IMR-90 (cell line): ENCODE results near the gene NR6A1. TPM values are rescaled to one million over a fixed set of nuclear protein-coding genes. Genes with fewer than 3 reads are reported as not detected.

Experiments
- ATAC-seq: fragments of 200-7000 bp; cut with Tn5 transposase; 2 replicates; pipeline ENCODE4 v1.9.1; 2020; ENCODE audit warnings: low read depth, mild to moderate bottlenecking, moderate library complexity
- BruUV-seq: library from RNA; stranded (reverse); fragments of 400-500 nt; replicated peaks from 2 replicates; lab custom pipeline; 2021; lab: Mats Ljungman, UMichigan
- CTCF ChIA-PET: fragments of 300-600 bp; formaldehyde crosslinking; extraction: SDS; loops from one replicate; lab custom pipeline; 2021; ENCODE audit warnings: antibody characterized with exemption; lab: Yijun Ruan, JAX
- POLR2A ChIA-PET: fragments of 300-600 bp; sonication (Branson Sonifier 250); formaldehyde crosslinking; loops from one replicate; lab custom pipeline; 2022; ENCODE audit warnings: antibody characterized with exemption; ENCODE audit not compliant: unreplicated experiment; lab: Charles Lee
- DNase-seq: peaks from one replicate; pipeline ENCODE4 v3.0.0; 2013
- H2AFZ ChIP-seq: replicated peaks from 2 replicates; pipeline ENCODE3; 2013; ENCODE audit warnings: low read length, mild to moderate bottlenecking; ENCODE audit not compliant: poor library complexity
- H2AK5ac ChIP-seq: 2 replicates; pipeline ENCODE4 v1.6.1; 2013; ENCODE audit warnings: low read depth, low read length, inconsistent platforms
- H2AK9ac ChIP-seq: replicated peaks from 2 replicates; pipeline ENCODE3; 2013; ENCODE audit warnings: mild to moderate bottlenecking, low read depth, low read length, moderate library complexity; ENCODE audit not compliant: poor library complexity
- H2BK120ac ChIP-seq: 2 replicates; pipeline ENCODE4 v1.6.1; 2013; ENCODE audit warnings: low read depth, low read length, inconsistent platforms
- H2BK15ac ChIP-seq: 3 replicates; pipeline ENCODE4 v1.6.1; 2013; ENCODE audit warnings: low read depth, low read length, inconsistent platforms
- H2BK20ac ChIP-seq: 2 replicates; pipeline ENCODE4 v1.6.1; 2013; ENCODE audit warnings: low read depth, mild to moderate bottlenecking, inconsistent platforms, low read length, moderate library complexity
- H2BK5ac ChIP-seq: 2 replicates; pipeline ENCODE4 v1.6.1; 2013; ENCODE audit warnings: mild to moderate bottlenecking, low read depth, low read length, inconsistent platforms; ENCODE audit not compliant: poor library complexity, severe bottlenecking
- H3K14ac ChIP-seq: replicated peaks from 2 replicates; pipeline ENCODE4 v1.6.1; 2013; ENCODE audit warnings: low read depth, low read length, inconsistent platforms
- H3K18ac ChIP-seq: 2 replicates; pipeline ENCODE4 v1.6.1; 2013; ENCODE audit warnings: low read depth, low read length, control low read depth
- H3K23ac ChIP-seq: 2 replicates; pipeline ENCODE4 v1.6.1; 2013; ENCODE audit warnings: low read depth, low read length, inconsistent platforms
- H3K27ac ChIP-seq: 2 replicates; pipeline ENCODE4 v1.5.1; 2013; ENCODE audit warnings: mild to moderate bottlenecking, control low read depth, low read length; ENCODE audit not compliant: insufficient read depth
- H3K27me3 ChIP-seq: 2 replicates; pipeline ENCODE4 v1.6.1; 2013; ENCODE audit warnings: low read length; ENCODE audit not compliant: control insufficient read depth, insufficient read depth
- H3K36me3 ChIP-seq: 2 replicates; pipeline ENCODE4 v1.6.1; 2013; ENCODE audit warnings: low read length, mixed read lengths; ENCODE audit not compliant: control insufficient read depth, insufficient read depth
- H3K4ac ChIP-seq: 2 replicates; pipeline ENCODE4 v1.6.1; 2013; ENCODE audit warnings: low read depth, low read length, inconsistent platforms
- H3K4me1 ChIP-seq: 2 replicates; pipeline ENCODE4 v1.6.1; 2013; ENCODE audit warnings: low read length, mixed read lengths; ENCODE audit not compliant: control insufficient read depth, insufficient read depth
- H3K4me2 ChIP-seq: 2 replicates; pipeline ENCODE4 v1.6.1; 2013; ENCODE audit warnings: low read depth, mild to moderate bottlenecking, control low read depth, low read length, moderate library complexity
- H3K4me3 ChIP-seq: 2 replicates; pipeline ENCODE4 v1.5.1; 2013; ENCODE audit warnings: low read depth, mild to moderate bottlenecking, control low read depth, low read length, moderate library complexity; ENCODE audit not compliant: insufficient read depth
- H3K56ac ChIP-seq: 2 replicates; pipeline ENCODE4 v1.6.1; 2013; ENCODE audit warnings: low read length, inconsistent platforms; ENCODE audit not compliant: insufficient read depth; ENCODE audit errors: extremely low read depth
- H3K79me1 ChIP-seq, 2 experiments: 2 replicates each; pipeline ENCODE4 v1.6.1; 2013; ENCODE audit warnings: low read length in 2 of 2, inconsistent platforms in 1 of 2, low read depth in 1 of 2
- H3K9ac ChIP-seq: 2 replicates; pipeline ENCODE4 v1.6.1; 2013; ENCODE audit warnings: low read depth, low read length, control low read depth
- H3K9me1 ChIP-seq: 2 replicates; pipeline ENCODE4 v1.6.1; 2013; ENCODE audit warnings: low read length, inconsistent platforms; ENCODE audit not compliant: insufficient read depth
- H3K9me3 ChIP-seq: 2 replicates; pipeline ENCODE4 v1.6.1; 2013; ENCODE audit warnings: low read length; ENCODE audit not compliant: control insufficient read depth, insufficient read depth
- H4K20me1 ChIP-seq: 2 replicates; pipeline ENCODE4 v1.6.1; 2013; ENCODE audit warnings: low read length, inconsistent platforms; ENCODE audit not compliant: insufficient read depth
- H4K5ac ChIP-seq: 2 replicates; pipeline ENCODE4 v1.6.1; 2013; ENCODE audit warnings: mild to moderate bottlenecking, low read depth, low read length, control low read depth
- H4K8ac ChIP-seq, 2 experiments: 2 replicates each; pipeline ENCODE4 v1.6.1; 2013; ENCODE audit warnings: low read depth in 2 of 2, low read length in 2 of 2, control low read depth in 1 of 2, inconsistent platforms in 1 of 2
- H4K91ac ChIP-seq: 2 replicates; pipeline ENCODE4 v1.6.1; 2013; ENCODE audit warnings: low read depth, low read length, inconsistent platforms; ENCODE audit not compliant: insufficient read depth
- BHLHE40 ChIP-seq: fragments of 150-350 bp; IDR thresholded peaks from 2 replicates; pipeline ENCODE4 v1.6.1; 2016; ENCODE audit warnings: mild to moderate bottlenecking, low read depth, low read length
- CEBPB ChIP-seq: IDR thresholded peaks from 2 replicates; pipeline ENCODE4 v1.6.1; 2012; ENCODE audit warnings: low read depth, low read length, improper control_type of control experiment
- CHD1 ChIP-seq: IDR thresholded peaks from 2 replicates; pipeline ENCODE4 v1.6.1; 2012; ENCODE audit warnings: low read depth, low read length, improper control_type of control experiment
- FOS ChIP-seq: fragments of 150-350 bp; IDR thresholded peaks from 2 replicates; pipeline ENCODE4 v1.6.1; 2016; ENCODE audit warnings: low read depth, low read length
- MAFK ChIP-seq: IDR thresholded peaks from 2 replicates; pipeline ENCODE4 v1.6.1; 2012; ENCODE audit warnings: low read depth, low read length, improper control_type of control experiment
- MAZ ChIP-seq: IDR thresholded peaks from 2 replicates; pipeline ENCODE4 v1.6.1; 2012; ENCODE audit warnings: low read depth, mild to moderate bottlenecking, low read length, improper control_type of control experiment, moderate library complexity, borderline replicate concordance
- MXI1 ChIP-seq: IDR thresholded peaks from 2 replicates; pipeline ENCODE4 v1.6.1; 2012; ENCODE audit warnings: low read depth, mild to moderate bottlenecking, low read length, moderate library complexity, borderline replicate concordance
- NFE2L2 ChIP-seq: fragments of 150-350 bp; IDR thresholded peaks from 2 replicates; pipeline ENCODE4 v1.6.1; 2016; ENCODE audit warnings: low read depth, mild to moderate bottlenecking, low read length
- POLR2A ChIP-seq: IDR thresholded peaks from 2 replicates; pipeline ENCODE4 v1.6.1; 2012; ENCODE audit warnings: mild to moderate bottlenecking, low read depth, low read length
- RAD21 ChIP-seq: IDR thresholded peaks from 2 replicates; pipeline ENCODE4 v1.6.1; 2012; ENCODE audit warnings: low read length, improper control_type of control experiment
- RCOR1 ChIP-seq: IDR thresholded peaks from 2 replicates; pipeline ENCODE4 v1.6.1; 2012; ENCODE audit warnings: mild to moderate bottlenecking, low read length, improper control_type of control experiment; ENCODE audit not compliant: insufficient replicate concordance
- RFX5 ChIP-seq: IDR thresholded peaks from 2 replicates; pipeline ENCODE4 v1.8.0; 2012; ENCODE audit warnings: low read depth, mild to moderate bottlenecking, low read length, moderate library complexity
- SMC3 ChIP-seq: fragments of 150-350 bp; IDR thresholded peaks from 2 replicates; pipeline ENCODE4 v1.6.1; 2016; ENCODE audit warnings: low read depth, mild to moderate bottlenecking, antibody characterized with exemption, low read length, moderate library complexity
- WGBS, 2 experiments: methylation state at CpG; one replicate each; pipeline versions ENCODE4 v1.1.5 to v1.1.7; 2013; ENCODE audit warnings: missing lambda C conversion rate in 2 of 2; ENCODE audit not compliant: insufficient read length in 1 of 2; ENCODE audit errors: extremely low coverage in 2 of 2; 5-methylcytosine and 5-hydroxymethylcytosine counted together
- dilution Hi-C: fragments of 300-500 bp; cut with HindIII; formaldehyde crosslinking; loops from one replicate; pipeline ENCODE4 v1.14.3; 2018; ENCODE audit warnings: low sequenced_read_pairs; ENCODE audit not compliant: unreplicated experiment
- in situ Hi-C: fragments of 300-500 bp; cut with MboI; formaldehyde crosslinking; loops from 3 replicates; pipeline ENCODE4 v1.14.3; 2019; ENCODE audit warnings: low sequenced_read_pairs, inconsistent platforms, mixed read lengths
- intact Hi-C: fragments of 100-400 bp; cut with micrococcal nuclease; formaldehyde crosslinking; loops from 2 replicates; pipeline ENCODE4 v1.10.0; 2022
- polyA plus RNA-seq, 3 experiments: library from polyadenylated mRNA; depleted of rRNA; stranded (reverse); fragments of >200 nt; gene quantifications; 2 replicates each; pipeline ENCODE4 v1.2.3, GENCODE V29; 2012; ENCODE audit warnings: low replicate concordance in 1 of 3
- total RNA-seq: library from RNA; depleted of rRNA; stranded (reverse); fragments of >200 nt; gene quantifications from 2 replicates; pipeline ENCODE4 v1.2.3, GENCODE V29; 2012
- TF ChIP-seq, protein P1 (sequence below): fragments of 150-350 bp; IDR thresholded peaks from 2 replicates; pipeline ENCODE4 v1.6.1; 2016; ENCODE audit warnings: low read depth, mild to moderate bottlenecking, low read length, moderate library complexity, borderline replicate concordance
- TF ChIP-seq, protein P2 (sequence below): fragments of 150-350 bp; IDR thresholded peaks from 2 replicates; pipeline ENCODE4 v1.6.1; 2017; ENCODE audit warnings: mild to moderate bottlenecking, antibody characterized with exemption, low read length, low read depth
- TF ChIP-seq, protein P3 (sequence below): conservative IDR thresholded peaks from 2 replicates; pipeline ENCODE4 v1.5.1; 2012; ENCODE audit warnings: mild to moderate bottlenecking, low read depth, low read length, improper control_type of control experiment

Gene NR6A1
- total and polyA plus RNA-seq, 2 of the 4 experiments (the other 2 are of a cell fraction) = 0.14 to 0.36 TPM

DNA sequence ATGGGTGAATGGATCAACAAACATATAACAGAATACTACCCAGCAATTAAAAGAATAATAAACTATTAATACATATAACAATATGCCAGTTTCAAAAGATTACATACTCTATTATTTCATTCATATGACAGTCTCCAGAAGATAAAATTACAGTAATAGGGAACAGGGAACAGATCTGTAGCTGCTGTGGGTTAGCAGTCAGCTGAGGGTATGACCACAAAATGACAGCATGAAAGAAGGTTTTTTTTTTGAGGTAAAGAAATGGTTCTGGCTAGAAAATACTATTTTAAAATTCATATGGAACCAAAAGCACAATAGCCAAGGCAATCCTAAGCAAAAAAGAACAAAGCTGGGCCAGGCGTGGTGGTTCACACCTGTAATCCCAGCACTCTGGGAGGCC, 190.9 kb downstream of the NR6A1 start:
- Histone ChIP-seq H3K56ac (no peak overlapping the region), H3K4ac (no peak overlapping the region), H3K4me2 (no peak overlapping the region), H2BK5ac (no peak overlapping the region), H3K9me1 (no peaks in the 10 kb centered on the region; the same call in 1 of the 2 replicates), H3K79me1 (no peaks in the 10 kb centered on the region), H2BK120ac (no peak overlapping the region), H3K36me3 (no peaks in the 10 kb centered on the region), H2BK20ac (no peak overlapping the region), H2BK15ac (no peak overlapping the region), H2AK5ac (no peak overlapping the region), H3K27ac (no peak overlapping the region), H3K4me1 (no peaks in the 10 kb centered on the region; the same call in 1 of the 2 replicates), H3K9me3 (no peaks in the 10 kb centered on the region), H4K91ac (no peak overlapping the region), H4K20me1 (no peaks in the 10 kb centered on the region), H3K27me3 (0 out of 2 replicates have a peak, but pooled peaks cover 2% of the 10 kb centered on the region), H3K14ac (no peak overlapping the region), H3K18ac (no peak overlapping the region), H4K8ac (no peak overlapping the region), H3K23ac (no peak overlapping the region), H2AFZ (no peak overlapping the region), H2AK9ac (no peak overlapping the region), H3K4me3 (no peak overlapping the region), H3K9ac (no peak overlapping the region), H4K5ac (no peak overlapping the region)
- ATAC-seq (no peak), DNase-seq (no peak)
- no TSS peak for BruUV-seq
- ChIA-PET POLR2A (no interaction called here), CTCF (interaction anchor here (0.6 to 0.8 kb wide), 2 partner anchors 15 to 29 kb away, joined by 3 read pairs; no protein-coding TSS in a partner anchor)
- no CpG with 5 or more reads among the region's 1 CpG for WGBS, 2 experiments
- dilution Hi-C loops (no loop called here), intact Hi-C loops (no loop called here), in situ Hi-C loops (no loop called here)
- TF ChIP-seq NFE2L2 (no peak), CHD1 (no peak), RFX5 (no peak), FOS (no peak), CEBPB (no peak), MAFK (no peak), POLR2A (no peak), RAD21 (no peak), BHLHE40 (no peak), RCOR1 (no peak), SMC3 (no peak), MAZ (no peak), MXI1 (no peak)
- TF ChIP-seq, protein P1, sequence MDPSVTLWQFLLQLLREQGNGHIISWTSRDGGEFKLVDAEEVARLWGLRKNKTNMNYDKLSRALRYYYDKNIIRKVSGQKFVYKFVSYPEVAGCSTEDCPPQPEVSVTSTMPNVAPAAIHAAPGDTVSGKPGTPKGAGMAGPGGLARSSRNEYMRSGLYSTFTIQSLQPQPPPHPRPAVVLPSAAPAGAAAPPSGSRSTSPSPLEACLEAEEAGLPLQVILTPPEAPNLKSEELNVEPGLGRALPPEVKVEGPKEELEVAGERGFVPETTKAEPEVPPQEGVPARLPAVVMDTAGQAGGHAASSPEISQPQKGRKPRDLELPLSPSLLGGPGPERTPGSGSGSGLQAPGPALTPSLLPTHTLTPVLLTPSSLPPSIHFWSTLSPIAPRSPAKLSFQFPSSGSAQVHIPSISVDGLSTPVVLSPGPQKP = no peak
- TF ChIP-seq, protein P2, sequence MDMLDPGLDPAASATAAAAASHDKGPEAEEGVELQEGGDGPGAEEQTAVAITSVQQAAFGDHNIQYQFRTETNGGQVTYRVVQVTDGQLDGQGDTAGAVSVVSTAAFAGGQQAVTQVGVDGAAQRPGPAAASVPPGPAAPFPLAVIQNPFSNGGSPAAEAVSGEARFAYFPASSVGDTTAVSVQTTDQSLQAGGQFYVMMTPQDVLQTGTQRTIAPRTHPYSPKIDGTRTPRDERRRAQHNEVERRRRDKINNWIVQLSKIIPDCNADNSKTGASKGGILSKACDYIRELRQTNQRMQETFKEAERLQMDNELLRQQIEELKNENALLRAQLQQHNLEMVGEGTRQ = no peak
- TF ChIP-seq, protein P3, sequence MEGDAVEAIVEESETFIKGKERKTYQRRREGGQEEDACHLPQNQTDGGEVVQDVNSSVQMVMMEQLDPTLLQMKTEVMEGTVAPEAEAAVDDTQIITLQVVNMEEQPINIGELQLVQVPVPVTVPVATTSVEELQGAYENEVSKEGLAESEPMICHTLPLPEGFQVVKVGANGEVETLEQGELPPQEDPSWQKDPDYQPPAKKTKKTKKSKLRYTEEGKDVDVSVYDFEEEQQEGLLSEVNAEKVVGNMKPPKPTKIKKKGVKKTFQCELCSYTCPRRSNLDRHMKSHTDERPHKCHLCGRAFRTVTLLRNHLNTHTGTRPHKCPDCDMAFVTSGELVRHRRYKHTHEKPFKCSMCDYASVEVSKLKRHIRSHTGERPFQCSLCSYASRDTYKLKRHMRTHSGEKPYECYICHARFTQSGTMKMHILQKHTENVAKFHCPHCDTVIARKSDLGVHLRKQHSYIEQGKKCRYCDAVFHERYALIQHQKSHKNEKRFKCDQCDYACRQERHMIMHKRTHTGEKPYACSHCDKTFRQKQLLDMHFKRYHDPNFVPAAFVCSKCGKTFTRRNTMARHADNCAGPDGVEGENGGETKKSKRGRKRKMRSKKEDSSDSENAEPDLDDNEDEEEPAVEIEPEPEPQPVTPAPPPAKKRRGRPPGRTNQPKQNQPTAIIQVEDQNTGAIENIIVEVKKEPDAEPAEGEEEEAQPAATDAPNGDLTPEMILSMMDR = no peak
